HepG2 (cell line): Measurements from ENCODE around the gene SMARCA5. TPM values are rescaled to one million over a fixed set of nuclear protein-coding genes. Genes with fewer than 3 reads are reported as not detected.

ENCODE experiments used
- ATF1 ChIP-seq: IDR thresholded peaks from 2 replicates; pipeline ENCODE4 v1.6.1; 2016; ENCODE audit warnings: mild to moderate bottlenecking, control low read depth
- BRF2 ChIP-seq: sonication (generic); formaldehyde crosslinking; IDR thresholded peaks from 2 replicates; pipeline ENCODE4 v1.8.1; 2022; ENCODE audit warnings: mild to moderate bottlenecking, missing genetic modification reagents
- DRAP1 ChIP-seq: IDR thresholded peaks from 2 replicates; pipeline ENCODE4 v1.6.1; 2016; ENCODE audit warnings: missing genetic modification reagents, missing compliant biosample characterization
- HBP1 ChIP-seq: IDR thresholded peaks from 2 replicates; pipeline ENCODE4 v1.6.1; 2016; ENCODE audit warnings: low read depth, control low read depth
- HNF1B ChIP-seq: sonication (generic); formaldehyde crosslinking; IDR thresholded peaks from 2 replicates; pipeline ENCODE4 v1.5.1; 2020; ENCODE audit warnings: mild to moderate bottlenecking, moderate library complexity, missing genetic modification reagents
- HNRNPH1 ChIP-seq: fragments of 200-400 bp; formaldehyde crosslinking; optimal IDR thresholded peaks from 2 replicates; pipeline ENCODE3; 2017; ENCODE audit warnings: mild to moderate bottlenecking, low read depth, low read length
- HNRNPL ChIP-seq: fragments of 200-400 bp; formaldehyde crosslinking; IDR thresholded peaks from 2 replicates; pipeline ENCODE4 v1.6.1; 2017; ENCODE audit warnings: mild to moderate bottlenecking, low read depth, low read length
- KMT2B ChIP-seq: IDR thresholded peaks from 2 replicates; pipeline ENCODE4 v1.6.1; 2016; ENCODE audit warnings: missing genetic modification reagents, missing compliant biosample characterization
- MNT ChIP-seq: fragments of 450-650 bp; IDR thresholded peaks from 2 replicates; pipeline ENCODE4 v1.6.1; 2016
- NFKB2 ChIP-seq: sonication (generic); formaldehyde crosslinking; IDR thresholded peaks from 2 replicates; pipeline ENCODE4 v1.4.0; 2020; ENCODE audit warnings: missing genetic modification reagents, borderline replicate concordance
- PAF1 ChIP-seq: IDR thresholded peaks from 2 replicates; pipeline ENCODE4 v1.6.1; 2016; ENCODE audit warnings: missing genetic modification reagents, missing compliant biosample characterization
- PITX1 ChIP-seq: sonication (generic); formaldehyde crosslinking; IDR thresholded peaks from 2 replicates; pipeline ENCODE4 v1.5.1; 2020; ENCODE audit warnings: mild to moderate bottlenecking, missing genetic modification reagents
- SKI ChIP-seq: fragments of 450-650 bp; IDR thresholded peaks from one replicate; pipeline ENCODE4 v1.6.1; 2018; ENCODE audit warnings: mild to moderate bottlenecking; ENCODE audit not compliant: partially characterized antibody
- SNAI1 ChIP-seq: sonication (generic); formaldehyde crosslinking; IDR thresholded peaks from 2 replicates; pipeline ENCODE4 v1.5.0; 2020; ENCODE audit warnings: mild to moderate bottlenecking, missing genetic modification reagents, borderline replicate concordance
- SPEN ChIP-seq: sonication (generic); formaldehyde crosslinking; IDR thresholded peaks from 2 replicates; pipeline ENCODE4 v1.5.1; 2020; ENCODE audit warnings: low read depth, mild to moderate bottlenecking, missing genetic modification reagents
- STAT6 ChIP-seq: sonication (generic); formaldehyde crosslinking; IDR thresholded peaks from 2 replicates; pipeline ENCODE4 v1.4.0; 2020; ENCODE audit warnings: missing genetic modification reagents, mild to moderate bottlenecking, borderline replicate concordance
- ZNF17 ChIP-seq: sonication (generic); formaldehyde crosslinking; IDR thresholded peaks from 2 replicates; pipeline ENCODE4 v1.5.0; 2020; ENCODE audit warnings: mild to moderate bottlenecking, missing genetic modification reagents
- ZNF24 ChIP-seq: fragments of 450-650 bp; IDR thresholded peaks from 2 replicates; pipeline ENCODE4 v1.6.1; 2017; ENCODE audit warnings: antibody characterized with exemption, mild to moderate bottlenecking
- ZNF317 ChIP-seq: sonication (generic); formaldehyde crosslinking; IDR thresholded peaks from 2 replicates; pipeline ENCODE4 v1.5.0; 2020; ENCODE audit warnings: mild to moderate bottlenecking, missing genetic modification reagents
- ZNF672 ChIP-seq: sonication (generic); formaldehyde crosslinking; IDR thresholded peaks from 2 replicates; pipeline ENCODE4 v1.8.1; 2022; ENCODE audit warnings: missing genetic modification reagents
- ZNF724P ChIP-seq: sonication (generic); formaldehyde crosslinking; IDR thresholded peaks from 2 replicates; pipeline ENCODE4 v1.8.0; 2022; ENCODE audit warnings: missing genetic modification reagents, borderline replicate concordance
- polyA plus RNA-seq, 8 experiments: library from polyadenylated mRNA; depleted of rRNA in 3 of 8; stranded (reverse) in 7 of 8; unstranded in 1 of 8; fragments of >200 nt; fragmentation: Illumina TruSeq in 4 of 8; extraction: Trizol in 4 of 8; gene quantifications; 2 replicates each; pipeline versions ENCODE4 v1.2.1 to v1.2.3, GENCODE V29; 2011 to 2016; ENCODE audit warnings: low read depth in 4 of 8, missing spikeins in 1 of 8, mixed read lengths in 1 of 8; ENCODE audit not compliant: insufficient read depth in 1 of 8
- total RNA-seq, 5 experiments: library from RNA; depleted of rRNA; stranded (reverse); fragments of >200 nt; fragmentation: Illumina TruSeq; extraction: Trizol; gene quantifications; 2 replicates each; pipeline ENCODE4 v1.2.3, GENCODE V29; 2016; ENCODE audit warnings: low read depth in 1 of 5

The SMARCA5 gene
- total and polyA plus RNA-seq, 2 of the 13 experiments (the other 11 are each of a cell fraction or from before 2014, with no cell fraction given), result 7.0 to 37.5 TPM

- TF ChIP-seq MNT, result no peak
- no peak for TF ChIP-seq SNAI1 (CRISPR knock-in tag)
- TF ChIP-seq ZNF672, result no peak
- TF ChIP-seq NFKB2, result no peak
- peak; percentile 39 for TF ChIP-seq DRAP1 (CRISPR knock-in tag)
- TF ChIP-seq HNRNPH1, result no peak
- peak; percentile 80 for TF ChIP-seq HNF1B (CRISPR knock-in tag)
- TF ChIP-seq ATF1 (CRISPR knock-in tag), result peak; percentile 87
- TF ChIP-seq HBP1 (CRISPR knock-in tag), result no peak
- no peak for TF ChIP-seq PITX1 (CRISPR knock-in tag)
- no peak for TF ChIP-seq ZNF24
- TF ChIP-seq ZNF724P, result peak; percentile 83; the same call in 1 of the 2 replicates
- no peak for TF ChIP-seq PAF1
- TF ChIP-seq STAT6 (CRISPR knock-in tag), result 0 out of 2 replicates have a peak, but pooled peaks have one; percentile 28
- TF ChIP-seq BRF2 (CRISPR knock-in tag), result no peak
- TF ChIP-seq ZNF317, result peak; percentile 37
- TF ChIP-seq SPEN (CRISPR knock-in tag), result peak; percentile 75
- no peak for TF ChIP-seq KMT2B (CRISPR knock-in tag)
- no peak for TF ChIP-seq ZNF17 (CRISPR knock-in tag)
- no peak for TF ChIP-seq HNRNPL
- no peak for TF ChIP-seq SKI
Observed at GRCh38 chr4:143558823-143559756, 45.6 kb downstream of the SMARCA5 start (continued).
